ENCODE data around the gene AIRE.
"Not testable (repeated sequence)": the region's sequence is repeated elsewhere in the genome, so short reads cannot be mapped to it uniquely, and the experiment has no call there.

Gene AIRE

GRCh38 chr21:44300262-44300959 lies 14.7 kb downstream of the AIRE start:
- CTCF ChIA-PET: no interaction called here
- peak overlapping the region; percentile 81 for H3K4me3 Mint-ChIP-seq
- no peaks in the 10 kb centered on the region for H3K9me3 Mint-ChIP-seq
- H3K27me3 Mint-ChIP-seq: no peaks in the 10 kb centered on the region
- H3K4me1 Mint-ChIP-seq: peaks cover 63% of the 10 kb centered on the region
- peak; percentile 82 for DNase-seq
- peak overlapping the region; percentile 84 for H3K27ac Mint-ChIP-seq
- peaks cover 6% of the 10 kb centered on the region for H3K36me3 Mint-ChIP-seq

DNA sequence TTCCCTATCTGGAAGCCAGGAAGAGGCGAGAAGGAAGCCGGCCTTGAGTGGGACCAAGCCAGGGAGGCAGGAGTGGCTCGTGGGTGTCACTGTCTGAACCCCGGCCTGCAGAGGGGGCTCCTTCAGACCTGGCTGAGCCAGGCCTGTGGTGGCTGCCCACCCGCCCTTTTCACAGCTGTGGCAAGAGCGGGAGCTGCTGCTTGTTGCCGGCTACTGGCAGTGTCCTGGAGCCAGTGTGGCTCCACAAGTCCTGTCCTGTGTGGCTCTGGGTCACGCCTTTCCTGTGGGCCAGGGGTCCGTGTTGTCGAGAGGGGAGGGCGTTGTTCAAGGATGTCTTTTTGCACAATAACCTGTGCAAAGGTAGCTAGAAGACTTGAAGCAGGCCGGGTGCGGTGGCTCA lies 15.5 kb downstream of the AIRE start:
- Mint-ChIP-seq H3K27me3 (no peaks in the 10 kb centered on the region), H3K4me1 (peaks cover 62% of the 10 kb centered on the region), H3K36me3 (peaks cover 6% of the 10 kb centered on the region), H3K9me3 (no peaks in the 10 kb centered on the region), H3K4me3 (peak overlapping the region; percentile 81), H3K27ac (peak overlapping the region; percentile 84)
- no peak for DNase-seq
- CTCF ChIA-PET: no interaction called here

- no peaks in the 10 kb centered on the region for H3K9me3 Mint-ChIP-seq
These were observed 16.3 kb downstream of the AIRE start for GRCh38 chr21:44301961-44302406.

GRCh38 chr21:44302573-44303401 lies 17.1 kb downstream of the AIRE start:
- Mint-ChIP-seq H3K4me3 (peak overlapping the region; percentile 81), H3K36me3 (peaks cover 11% of the 10 kb centered on the region), H3K27ac (peak overlapping the region; percentile 42), H3K4me1 (peaks cover 56% of the 10 kb centered on the region)
- peak; percentile 41 for DNase-seq
- not testable (repeated sequence) for H3K27me3 Mint-ChIP-seq, H3K9me3 Mint-ChIP-seq
- CTCF ChIA-PET: interaction anchor here (0.7 to 1.2 kb wide), 2 partner anchors 177 to 179 kb away, joined by 3 to 4 read pairs; no protein-coding TSS in a partner anchor

More at GRCh38 chr21:44301961-44302406, 16.3 kb downstream of the AIRE start:
- DNase-seq: no peak
- Mint-ChIP-seq H3K27me3 (no peaks in the 10 kb centered on the region), H3K4me3 (peak overlapping the region; percentile 81), H3K27ac (peak overlapping the region; percentile 45), H3K4me1 (peaks cover 62% of the 10 kb centered on the region), H3K36me3 (peaks cover 8% of the 10 kb centered on the region)
- CTCF ChIA-PET: no interaction called here

DNA sequence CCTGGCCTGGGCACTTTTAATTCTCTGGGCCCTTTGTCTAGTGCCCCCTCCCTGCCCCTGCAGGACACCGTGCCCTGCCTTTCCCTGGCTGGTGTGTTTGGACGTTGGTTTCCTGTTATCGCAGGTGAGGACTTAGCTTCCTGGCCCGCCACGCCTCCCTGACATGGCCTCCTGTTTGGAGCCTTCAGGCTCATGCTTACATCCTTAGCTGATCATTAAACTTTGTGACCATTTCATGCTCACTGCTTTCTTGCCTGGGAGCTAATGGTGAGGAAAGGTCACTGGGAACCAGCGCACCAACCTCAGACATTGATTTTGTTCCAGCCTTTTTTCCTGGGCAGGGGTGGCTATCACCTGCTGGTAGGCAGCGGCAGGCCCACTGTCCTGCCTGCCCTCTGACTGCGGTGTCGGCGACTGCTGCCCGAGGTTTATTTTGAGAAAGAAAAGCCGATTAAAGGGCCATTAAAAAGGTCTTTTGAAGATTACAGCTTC lies 17.9 kb downstream of the AIRE start:
- Mint-ChIP-seq H3K4me1 (peaks cover 48% of the 10 kb centered on the region), H3K27ac (peak overlapping the region; percentile 88), H3K4me3 (peak overlapping the region; percentile 57), H3K9me3 (no peaks in the 10 kb centered on the region), H3K27me3 (no peaks in the 10 kb centered on the region), H3K36me3 (peaks cover 17% of the 10 kb centered on the region)
- CTCF ChIA-PET: interaction anchor here (0.7 to 1.4 kb wide), 4 partner anchors 8 to 179 kb away, joined by 3 to 4 read pairs (median 3); no protein-coding TSS in a partner anchor
- peak; percentile 50 for DNase-seq

GRCh38 chr21:44304011-44304616 lies 18.4 kb downstream of the AIRE start:
- CTCF ChIA-PET: interaction anchor here (1.1 to 1.4 kb wide), 4 partner anchors 9 to 176 kb away, joined by 3 to 4 read pairs (median 3); no protein-coding TSS in a partner anchor
- H3K27ac Mint-ChIP-seq: peak overlapping the region; percentile 88
- H3K27me3 Mint-ChIP-seq: no peaks in the 10 kb centered on the region
- H3K9me3 Mint-ChIP-seq: no peaks in the 10 kb centered on the region
- no peak overlapping the region for H3K4me3 Mint-ChIP-seq
- H3K4me1 Mint-ChIP-seq: peaks cover 44% of the 10 kb centered on the region
- DNase-seq: no peak
- H3K36me3 Mint-ChIP-seq: peaks cover 18% of the 10 kb centered on the region

DNA sequence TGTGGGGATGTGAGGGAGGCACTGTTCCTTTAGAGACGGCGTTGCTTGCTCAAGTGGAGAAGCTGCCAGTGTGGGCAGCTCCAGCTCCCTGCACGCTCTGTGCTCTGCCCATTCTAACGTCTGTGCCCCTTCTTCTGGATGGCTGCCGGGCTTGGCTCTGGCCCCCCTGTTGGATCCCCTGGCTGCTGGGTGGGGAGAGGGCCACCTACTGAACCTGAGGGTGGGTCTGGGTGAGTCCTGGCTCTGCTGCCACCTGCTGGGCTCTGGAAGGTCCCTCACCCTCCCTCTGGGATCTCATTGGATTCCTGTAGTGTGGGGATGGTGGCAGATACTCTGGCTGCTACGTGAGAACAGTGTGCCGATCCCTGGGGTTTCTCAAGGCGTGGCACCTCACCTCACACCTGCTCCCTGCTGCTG lies 19.2 kb downstream of the AIRE start:
- no peaks in the 10 kb centered on the region for H3K9me3 Mint-ChIP-seq
- DNase-seq: peak; percentile 67
- H3K4me1 Mint-ChIP-seq: peaks cover 41% of the 10 kb centered on the region
- H3K4me3 Mint-ChIP-seq: no peak overlapping the region
- peaks cover 18% of the 10 kb centered on the region for H3K36me3 Mint-ChIP-seq
- peak overlapping the region; percentile 74 for H3K27ac Mint-ChIP-seq
- H3K27me3 Mint-ChIP-seq: no peaks in the 10 kb centered on the region
- CTCF ChIA-PET: interaction anchor here (0.9 to 1.4 kb wide), 3 partner anchors 10 to 23 kb away, joined by 3 read pairs; no protein-coding TSS in a partner anchor

GRCh38 chr21:44305691-44306090 lies 20.0 kb downstream of the AIRE start:
- no peaks in the 10 kb centered on the region for H3K9me3 Mint-ChIP-seq
- no peak overlapping the region for H3K27ac Mint-ChIP-seq
- no peak for DNase-seq
- CTCF ChIA-PET: interaction anchor here (0.9 to 1.4 kb wide), 2 partner anchors 9 to 14 kb away, joined by 3 read pairs; no protein-coding TSS in a partner anchor
- H3K36me3 Mint-ChIP-seq: peaks cover 18% of the 10 kb centered on the region
- H3K4me3 Mint-ChIP-seq: no peak overlapping the region
- H3K4me1 Mint-ChIP-seq: peaks cover 40% of the 10 kb centered on the region
- no peaks in the 10 kb centered on the region for H3K27me3 Mint-ChIP-seq

- Mint-ChIP-seq H3K4me3 (no peak overlapping the region), H3K27me3 (no peaks in the 10 kb centered on the region), H3K27ac (no peak overlapping the region), H3K9me3 (no peaks in the 10 kb centered on the region), H3K36me3 (peaks cover 27% of the 10 kb centered on the region), H3K4me1 (peaks cover 26% of the 10 kb centered on the region)
- DNase-seq: no peak
- CTCF ChIA-PET: no interaction called here
These were observed 21.4 kb downstream of the AIRE start for GRCh38 chr21:44306936-44307704.

- H3K9me3 Mint-ChIP-seq: no peaks in the 10 kb centered on the region
- no peaks in the 10 kb centered on the region for H3K27me3 Mint-ChIP-seq
- no peaks in the 10 kb centered on the region for H3K4me1 Mint-ChIP-seq
- H3K36me3 Mint-ChIP-seq: peaks cover 29% of the 10 kb centered on the region
- H3K4me3 Mint-ChIP-seq: no peak overlapping the region
- CTCF ChIA-PET: no interaction called here
- H3K27ac Mint-ChIP-seq: no peak overlapping the region
- no peak for DNase-seq
These were observed 25.2 kb downstream of the AIRE start for GRCh38 chr21:44310628-44311507.

- CTCF ChIA-PET: no interaction called here
- H3K27ac Mint-ChIP-seq: no peak overlapping the region
- H3K27me3 Mint-ChIP-seq: no peaks in the 10 kb centered on the region
- no peaks in the 10 kb centered on the region for H3K4me1 Mint-ChIP-seq
- H3K9me3 Mint-ChIP-seq: no peaks in the 10 kb centered on the region
- no peak overlapping the region for H3K4me3 Mint-ChIP-seq
- no peak for DNase-seq
- peaks cover 30% of the 10 kb centered on the region for H3K36me3 Mint-ChIP-seq
These were observed 26.4 kb downstream of the AIRE start for GRCh38 chr21:44312089-44312488.

GRCh38 chr21:44312716-44313115 lies 27.0 kb downstream of the AIRE start:
- H3K27ac Mint-ChIP-seq: no peak overlapping the region
- CTCF ChIA-PET: no interaction called here
- H3K9me3 Mint-ChIP-seq: no peaks in the 10 kb centered on the region
- no peak overlapping the region for H3K4me3 Mint-ChIP-seq
- H3K4me1 Mint-ChIP-seq: no peaks in the 10 kb centered on the region
- H3K27me3 Mint-ChIP-seq: no peaks in the 10 kb centered on the region
- no peak for DNase-seq
- H3K36me3 Mint-ChIP-seq: peaks cover 27% of the 10 kb centered on the region

- no peak for DNase-seq
- H3K4me1 Mint-ChIP-seq: no peaks in the 10 kb centered on the region
- no peaks in the 10 kb centered on the region for H3K9me3 Mint-ChIP-seq
- H3K36me3 Mint-ChIP-seq: peaks cover 21% of the 10 kb centered on the region
- CTCF ChIA-PET: no interaction called here
- H3K27me3 Mint-ChIP-seq: no peaks in the 10 kb centered on the region
- H3K27ac Mint-ChIP-seq: no peak overlapping the region
- H3K4me3 Mint-ChIP-seq: no peak overlapping the region
These were observed 27.8 kb downstream of the AIRE start for GRCh38 chr21:44313451-44313850.

Data from activated naive CD4-positive, alpha-beta T cell treated with anti-CD3 and anti-CD28 coated beads, Interleukin-2, amount 10 ng/mL, durations not matched to agents 7 days and 5 days (primary cell).